GM12891 (cell line): Measurements from ENCODE around the gene TCEAL3.

Experiments
- PAX5 ChIP-seq: IDR thresholded peaks from 2 replicates; pipeline ENCODE4 v1.6.1; 2011; ENCODE audit warnings: low read length, moderate library complexity, mild to moderate bottlenecking; ENCODE audit not compliant: insufficient read depth, severe bottlenecking
- POLR2A ChIP-seq: IDR thresholded peaks from 2 replicates; pipeline ENCODE4 v1.6.1; 2011; ENCODE audit warnings: low read depth, low read length, control low read depth
- POLR2AphosphoS5 ChIP-seq: IDR thresholded peaks from 2 replicates; pipeline ENCODE4 v1.6.1; 2011; ENCODE audit warnings: low read depth, low read length, control low read depth
- POU2F2 ChIP-seq: IDR thresholded peaks from 2 replicates; pipeline ENCODE4 v1.6.1; 2011; ENCODE audit warnings: low read depth, mild to moderate bottlenecking, control low read depth, low read length, moderate library complexity
- SPI1 ChIP-seq: IDR thresholded peaks from 2 replicates; pipeline ENCODE4 v1.6.1; 2011; ENCODE audit warnings: low read depth, low read length, control low read depth
- TAF1 ChIP-seq: IDR thresholded peaks from 2 replicates; pipeline ENCODE4 v1.6.1; 2011; ENCODE audit warnings: low read depth, low read length, control low read depth

GRCh38 chrX:103631145-103631544 lies 23.4 kb downstream of the TCEAL3 start:
- TF ChIP-seq POLR2A (no peak), SPI1 (no peak), POU2F2 (no peak), TAF1 (no peak), POLR2AphosphoS5 (no peak), PAX5 (no peak)
